PC-3 (cell line): Measurements from ENCODE around the gene CASK.

Experiments used
- EZH2 ChIP-seq: fragments of 300-600 bp; sonication (generic); IDR thresholded peaks from one replicate; pipeline ENCODE4 v1.6.1; 2017; ENCODE audit warnings: antibody characterized with exemption, mild to moderate bottlenecking, low read length; ENCODE audit not compliant: unreplicated experiment
- TF ChIP-seq, protein P1 (sequence below): fragments of 300-600 bp; sonication (generic); conservative IDR thresholded peaks from 2 replicates; pipeline ENCODE4 v1.5.1; 2017; ENCODE audit warnings: antibody characterized with exemption, low read depth, mild to moderate bottlenecking, low read length

DNA sequence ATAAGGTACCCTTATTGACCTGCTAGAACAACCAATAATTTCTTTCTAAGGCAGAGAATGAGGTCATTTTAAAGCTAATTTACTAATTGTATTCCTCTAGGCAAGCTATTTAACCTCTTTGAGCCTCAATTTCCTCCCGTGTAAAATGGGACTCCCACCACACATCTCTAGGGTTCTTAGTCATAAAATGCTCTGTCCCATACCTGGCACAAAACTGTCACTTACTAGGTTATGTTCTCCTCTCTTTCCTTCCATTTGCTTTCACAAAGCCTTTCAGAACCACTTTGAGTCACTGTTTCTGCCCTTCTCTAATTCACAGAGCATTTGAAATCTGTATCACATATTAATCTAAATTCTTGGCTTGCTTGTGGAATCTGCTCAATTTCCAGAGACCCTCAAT lies 201.8 kb downstream of the CASK start:
- TF ChIP-seq, protein P1, sequence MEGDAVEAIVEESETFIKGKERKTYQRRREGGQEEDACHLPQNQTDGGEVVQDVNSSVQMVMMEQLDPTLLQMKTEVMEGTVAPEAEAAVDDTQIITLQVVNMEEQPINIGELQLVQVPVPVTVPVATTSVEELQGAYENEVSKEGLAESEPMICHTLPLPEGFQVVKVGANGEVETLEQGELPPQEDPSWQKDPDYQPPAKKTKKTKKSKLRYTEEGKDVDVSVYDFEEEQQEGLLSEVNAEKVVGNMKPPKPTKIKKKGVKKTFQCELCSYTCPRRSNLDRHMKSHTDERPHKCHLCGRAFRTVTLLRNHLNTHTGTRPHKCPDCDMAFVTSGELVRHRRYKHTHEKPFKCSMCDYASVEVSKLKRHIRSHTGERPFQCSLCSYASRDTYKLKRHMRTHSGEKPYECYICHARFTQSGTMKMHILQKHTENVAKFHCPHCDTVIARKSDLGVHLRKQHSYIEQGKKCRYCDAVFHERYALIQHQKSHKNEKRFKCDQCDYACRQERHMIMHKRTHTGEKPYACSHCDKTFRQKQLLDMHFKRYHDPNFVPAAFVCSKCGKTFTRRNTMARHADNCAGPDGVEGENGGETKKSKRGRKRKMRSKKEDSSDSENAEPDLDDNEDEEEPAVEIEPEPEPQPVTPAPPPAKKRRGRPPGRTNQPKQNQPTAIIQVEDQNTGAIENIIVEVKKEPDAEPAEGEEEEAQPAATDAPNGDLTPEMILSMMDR = no peak
- TF ChIP-seq EZH2 = no peak
